ENCODE measurements around the gene TMPRSS3.

The TMPRSS3 gene

DNA sequence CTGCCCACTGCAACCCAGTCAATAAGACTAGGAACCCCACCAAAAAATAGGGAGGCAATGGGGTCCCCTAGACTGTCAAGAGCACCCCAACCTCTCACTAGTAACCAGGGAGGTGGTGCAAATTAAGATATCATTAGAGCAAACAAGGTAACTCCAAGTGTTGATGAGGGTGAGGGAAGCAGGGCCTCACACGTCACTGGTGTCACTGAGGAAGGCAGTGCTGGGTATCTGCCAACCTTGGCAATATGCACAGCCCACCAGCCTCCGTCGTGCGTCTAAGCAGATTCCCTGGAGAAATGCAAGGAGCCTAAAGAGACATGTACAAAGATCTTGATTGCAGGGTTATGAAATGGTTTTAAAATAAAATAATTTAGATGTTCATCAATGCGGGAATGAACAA, 11.6 kb upstream of the TMPRSS3 start:
- no peak for DNase-seq (ENCODE audit: low read depth in 3 of 3)

GRCh38 chr21:42406866-42407265, 11.0 kb upstream of the TMPRSS3 start:
- DNase-seq (ENCODE audit: low read depth in 3 of 3), result no peak

DNA sequence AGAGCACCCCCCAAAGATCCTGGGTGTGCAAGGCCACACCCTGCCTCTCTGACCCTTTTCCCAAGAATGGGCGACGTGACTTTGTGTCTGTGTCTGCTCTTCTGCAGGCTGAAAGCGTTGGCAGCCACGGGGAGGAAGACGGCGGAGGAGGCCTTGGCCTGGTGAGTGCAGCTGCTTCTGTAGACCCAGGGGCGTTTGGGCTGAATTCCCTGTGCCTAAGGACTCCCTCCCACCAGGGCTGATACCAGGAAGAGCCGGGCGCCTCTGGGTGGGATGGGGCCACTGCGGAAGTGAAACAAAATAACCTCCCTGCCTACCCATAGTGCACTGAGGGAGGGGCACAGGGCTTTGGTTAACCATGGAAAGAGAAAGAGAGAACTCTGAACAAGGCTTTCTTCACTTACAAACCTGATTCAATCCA, 10.4 kb upstream of the TMPRSS3 start:
- DNase-seq (ENCODE audit: low read depth in 3 of 3), result peak in 1 of 3 experiments; percentile 64

DNA sequence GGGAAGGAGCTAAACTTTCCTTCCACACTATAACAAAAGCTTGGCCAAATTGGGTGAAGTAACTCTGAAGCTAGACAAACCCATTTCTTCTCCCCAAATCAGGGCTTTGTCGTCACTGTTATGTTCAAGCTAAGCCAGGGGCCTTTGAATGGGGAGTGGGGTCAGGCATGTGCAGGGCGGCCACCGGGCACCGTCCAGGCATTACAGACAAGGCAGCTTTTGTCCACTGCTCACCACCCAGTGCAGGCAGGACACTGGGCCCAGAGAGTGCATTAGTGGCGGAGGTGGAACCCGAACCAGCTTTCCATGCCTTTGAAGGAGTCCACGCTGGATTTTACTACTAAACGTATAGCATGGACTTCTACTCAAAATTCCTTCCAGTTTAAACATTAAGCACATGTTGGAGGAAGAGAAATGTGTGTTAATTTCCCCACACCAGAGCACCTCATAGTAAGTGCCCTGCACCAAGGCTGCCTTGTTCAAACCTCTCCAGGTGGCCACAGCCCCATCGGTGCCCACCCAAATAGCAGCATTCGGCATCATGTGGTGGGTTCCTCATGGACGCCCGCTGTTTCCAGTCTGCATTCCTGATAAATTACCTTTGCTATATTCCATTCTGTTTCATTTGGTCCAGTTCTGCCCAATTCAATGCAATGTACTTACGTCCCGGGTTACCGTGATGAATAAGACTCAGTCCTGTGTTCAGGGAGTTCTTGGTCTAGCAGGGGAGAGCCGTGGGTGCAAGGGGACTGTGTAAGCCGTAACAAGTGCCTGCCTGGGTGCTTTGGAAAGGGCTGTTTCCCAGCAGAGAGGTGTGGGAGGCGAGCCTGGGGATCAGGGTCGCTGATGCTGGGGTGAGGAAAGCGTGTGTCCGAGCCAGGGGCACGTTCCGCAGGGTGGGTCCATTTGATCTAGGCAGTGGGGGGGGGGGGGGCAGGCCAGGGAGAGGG, 9.5 kb upstream of the TMPRSS3 start:
- no peak for DNase-seq (ENCODE audit: low read depth in 3 of 3)

GRCh38 chr21:42404539-42404938, 8.7 kb upstream of the TMPRSS3 start:
- DNase-seq (ENCODE audit: low read depth in 3 of 3), result no peak

GRCh38 chr21:42403611-42404231, 7.9 kb upstream of the TMPRSS3 start, which contains the start of gene UBASH3A:
TSS of gene UBASH3A (plus strand) at chr21:42403902. CDS start at chr21:42403946, 44 bp downstream.
- DNase-seq (ENCODE audit: low read depth in 3 of 3), result no peak

DNA sequence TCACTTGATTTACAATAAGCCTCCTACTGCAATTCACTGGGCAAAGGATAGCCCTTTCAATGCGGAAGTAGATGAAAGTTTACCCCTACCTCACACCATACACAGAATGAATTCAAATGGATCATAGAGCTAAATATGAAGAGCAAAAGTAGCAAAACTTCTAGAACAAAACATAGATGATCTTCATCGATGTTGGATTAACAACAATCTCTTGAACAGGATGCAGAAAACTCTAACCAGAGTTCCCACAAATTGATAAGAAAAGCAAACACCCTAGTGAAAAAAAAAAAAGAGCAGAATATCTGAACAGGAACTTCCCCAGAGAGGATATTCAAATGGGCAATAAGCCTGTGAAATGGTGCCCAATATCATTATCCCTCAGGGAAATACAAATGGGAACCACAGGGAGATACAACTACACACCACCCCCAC, 6.0 kb upstream of the TMPRSS3 start:
- DNase-seq (ENCODE audit: low read depth in 3 of 3), result no peak

GRCh38 chr21:42401154-42401553, 5.3 kb upstream of the TMPRSS3 start:
- no peak for DNase-seq (ENCODE audit: low read depth in 3 of 3)

GRCh38 chr21:42400525-42400924, 4.7 kb upstream of the TMPRSS3 start:
- DNase-seq (ENCODE audit: low read depth in 3 of 3), result no peak

DNA sequence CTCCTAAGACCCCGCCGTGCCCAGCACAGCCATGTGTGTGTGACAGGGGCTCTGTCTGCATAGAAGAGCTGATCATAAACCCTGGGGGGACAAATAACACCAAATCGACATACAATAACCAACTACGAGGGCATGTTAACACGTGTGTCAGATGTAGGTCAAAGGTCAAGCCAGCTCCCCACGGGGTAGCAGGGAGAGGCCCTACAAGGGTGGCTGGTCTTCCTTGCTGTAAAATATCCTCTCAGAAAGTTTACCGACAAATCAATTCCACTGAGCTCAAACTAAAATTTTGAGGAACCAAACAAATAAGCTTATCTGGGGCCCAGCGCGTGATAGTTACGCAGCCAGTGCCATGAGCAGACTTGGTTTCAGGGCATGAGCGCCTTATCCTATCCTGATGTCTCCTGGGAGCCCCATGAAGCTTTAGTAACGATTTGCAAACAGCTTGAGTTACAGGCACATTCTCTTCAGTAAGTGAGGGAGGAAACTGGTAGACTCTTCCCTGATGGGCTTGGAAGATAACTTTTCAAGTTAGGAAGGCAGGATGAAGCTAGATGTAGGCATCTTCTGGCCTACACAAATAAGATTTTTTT, 2.7 kb upstream of the TMPRSS3 start:
- no peak for DNase-seq (ENCODE audit: low read depth in 3 of 3)

DNA sequence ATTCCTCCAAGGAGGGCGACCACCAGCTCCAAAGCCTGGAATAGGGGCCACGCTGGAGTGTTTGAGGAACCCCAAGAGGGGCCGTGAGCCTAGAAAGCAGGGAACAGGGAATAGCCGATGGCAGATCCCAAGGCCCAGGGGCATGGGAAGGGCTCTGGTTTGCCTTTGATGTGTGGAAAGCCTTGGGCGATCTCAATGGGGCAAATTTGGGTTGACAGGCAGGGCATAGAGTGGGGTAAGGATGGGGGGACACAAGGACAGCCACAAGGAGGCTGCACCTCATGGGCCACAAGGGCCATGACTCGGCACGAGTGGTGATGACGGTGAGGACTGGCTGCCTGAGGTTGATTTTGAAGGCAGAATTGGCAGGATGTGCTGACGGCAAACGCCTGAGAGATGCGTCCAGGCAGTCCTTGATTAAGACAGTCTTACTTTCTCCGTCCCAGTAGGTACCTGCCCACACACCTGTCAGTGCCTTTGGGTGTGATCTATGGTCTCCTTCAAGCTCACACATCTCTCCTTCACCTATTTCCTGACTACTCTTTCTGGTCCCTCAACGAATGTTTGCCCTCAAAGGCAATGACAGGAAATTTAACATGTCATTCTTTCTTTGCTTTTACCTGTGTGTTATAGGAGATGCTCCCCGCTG, 2.0 kb upstream of the TMPRSS3 start:
- DNase-seq (ENCODE audit: low read depth in 3 of 3), result no peak

DNA sequence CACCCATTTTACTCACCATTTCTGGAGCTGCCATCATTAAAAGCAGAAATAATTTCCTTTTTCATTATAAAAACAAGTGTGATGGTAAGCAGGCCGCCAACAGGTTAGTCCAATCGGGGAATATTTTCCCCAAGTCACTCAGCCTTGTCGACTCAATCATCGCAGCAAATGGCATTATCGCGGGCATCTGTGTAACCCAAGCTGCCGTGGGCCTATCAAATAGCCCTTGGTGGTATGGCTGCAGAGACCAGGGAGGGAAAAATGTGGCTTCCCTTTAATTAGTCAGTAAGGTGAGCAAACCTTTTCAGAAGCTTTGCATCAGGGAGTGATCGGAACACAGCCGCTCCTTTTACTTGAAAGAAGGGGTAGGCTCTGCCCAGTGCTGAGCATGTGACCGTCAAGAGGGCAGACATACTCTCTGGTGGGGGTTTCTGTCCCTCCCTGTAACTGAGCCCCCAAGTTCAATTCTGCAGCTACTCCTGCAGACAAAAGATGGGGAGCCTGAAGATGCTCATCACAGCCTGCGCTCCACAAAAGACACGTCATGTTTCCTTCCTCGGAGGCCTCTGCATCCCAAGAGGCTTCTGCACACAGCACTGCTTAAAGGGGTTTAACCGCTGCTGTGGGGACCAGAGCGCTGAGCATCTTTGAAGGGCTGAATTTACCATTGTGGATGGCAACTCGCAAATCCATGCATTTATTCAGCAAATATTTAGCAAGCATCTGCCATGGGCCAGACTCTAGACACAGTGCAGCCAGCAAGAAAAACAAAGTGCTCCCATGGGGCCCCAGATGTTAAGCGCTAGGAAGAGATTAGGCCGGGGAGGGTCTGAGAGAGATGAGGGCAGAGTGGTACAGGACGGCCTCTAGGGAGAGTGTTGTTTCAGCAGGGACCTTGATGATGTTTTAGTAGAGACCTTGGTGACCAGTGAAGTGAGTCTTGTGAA, 1.2 kb upstream of the TMPRSS3 start:
- DNase-seq (ENCODE audit: low read depth in 3 of 3), result no peak

GRCh38 chr21:42395302-42395701, 550 bp downstream of the TMPRSS3 start:
- no peak for DNase-seq (ENCODE audit: low read depth in 3 of 3)

GRCh38 chr21:42393443-42393950, 2.4 kb downstream of the TMPRSS3 start:
- no peak for DNase-seq (ENCODE audit: low read depth in 3 of 3)

- DNase-seq (ENCODE audit: low read depth in 3 of 3), result no peak
Observed at GRCh38 chr21:42392731-42393442, 3.0 kb downstream of the TMPRSS3 start.

- DNase-seq (ENCODE audit: low read depth in 3 of 3), result no peak
Observed at GRCh38 chr21:42391297-42391696, 4.6 kb downstream of the TMPRSS3 start.

GRCh38 chr21:42390696-42391095, 5.2 kb downstream of the TMPRSS3 start:
- no peak for DNase-seq (ENCODE audit: low read depth in 3 of 3)

- no peak for DNase-seq (ENCODE audit: low read depth in 3 of 3)
Observed at GRCh38 chr21:42390193-42390592, 5.7 kb downstream of the TMPRSS3 start.

DNA sequence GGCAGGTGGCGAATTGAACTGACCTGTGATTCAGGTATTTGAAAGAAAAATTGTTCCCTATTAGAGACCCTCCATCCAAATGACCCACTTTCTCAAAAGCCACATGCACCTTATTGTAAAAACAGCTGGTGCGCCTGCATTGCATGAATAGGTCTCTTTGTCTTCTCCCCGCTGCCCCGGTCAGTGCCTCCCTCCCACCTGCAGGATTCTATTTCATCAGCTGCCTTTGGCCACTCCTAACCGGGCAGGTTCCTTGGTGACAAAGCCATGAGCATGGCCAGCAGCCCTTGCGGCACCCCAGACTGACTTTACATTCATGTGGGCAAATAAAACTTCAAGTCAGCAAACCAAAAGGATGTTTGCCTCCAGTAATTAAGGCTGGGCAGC, 6.4 kb downstream of the TMPRSS3 start:
- no peak for DNase-seq (ENCODE audit: low read depth in 3 of 3)
